Activated CD4-positive, alpha-beta T cell treated with anti-CD3 and anti-CD28 coated beads, Interleukin-10, Interleukin-2, amounts not matched to agents 100 ng/mL and 50 ng/mL, durations not matched to agents 16 hours and 8 hours (primary cell): ENCODE measurements around the gene PRPF6.

Experiments
- DNase-seq: peaks from one replicate; pipeline ENCODE4 v3.0.0-alpha.2; 2020

The PRPF6 gene

DNA sequence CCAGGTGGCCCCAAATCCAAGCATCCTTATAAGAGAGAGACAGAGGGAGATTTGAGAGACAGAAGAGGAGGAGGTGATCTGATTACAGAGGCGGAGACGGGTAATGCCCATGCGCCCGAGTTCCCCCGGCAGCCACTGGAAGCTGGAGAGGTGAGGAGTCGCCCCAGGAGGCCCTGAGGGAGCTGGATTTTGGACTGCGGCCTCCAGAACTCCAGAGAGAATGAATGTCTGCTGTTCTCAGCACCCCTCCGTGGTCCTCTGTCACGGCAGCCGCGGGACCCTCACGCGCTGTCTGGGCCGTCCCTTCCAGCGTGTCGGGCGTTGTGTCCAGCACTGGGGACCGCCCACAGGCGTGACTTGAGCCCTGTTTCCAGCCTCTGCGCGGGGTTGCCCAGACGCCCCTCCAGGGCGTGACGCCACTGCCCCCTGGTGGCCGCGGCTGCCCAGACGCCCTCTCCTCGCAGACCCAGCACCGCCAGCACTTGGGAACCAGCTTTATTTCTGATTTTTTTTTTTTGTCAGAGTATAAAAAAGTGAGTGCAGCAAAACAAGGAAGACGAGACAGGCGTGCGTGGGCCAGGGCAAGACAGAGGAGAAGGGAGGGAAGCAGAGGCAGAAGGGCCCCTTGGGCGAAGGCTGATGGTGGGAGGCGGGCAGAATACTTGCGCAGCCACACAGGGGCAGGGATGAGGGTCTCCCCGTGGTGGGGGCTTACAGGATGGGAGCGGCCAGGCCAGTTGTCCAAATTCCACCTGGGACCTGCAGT, 7.1 kb upstream of the PRPF6 start:
- DNase-seq, result peak; percentile 85

DNA sequence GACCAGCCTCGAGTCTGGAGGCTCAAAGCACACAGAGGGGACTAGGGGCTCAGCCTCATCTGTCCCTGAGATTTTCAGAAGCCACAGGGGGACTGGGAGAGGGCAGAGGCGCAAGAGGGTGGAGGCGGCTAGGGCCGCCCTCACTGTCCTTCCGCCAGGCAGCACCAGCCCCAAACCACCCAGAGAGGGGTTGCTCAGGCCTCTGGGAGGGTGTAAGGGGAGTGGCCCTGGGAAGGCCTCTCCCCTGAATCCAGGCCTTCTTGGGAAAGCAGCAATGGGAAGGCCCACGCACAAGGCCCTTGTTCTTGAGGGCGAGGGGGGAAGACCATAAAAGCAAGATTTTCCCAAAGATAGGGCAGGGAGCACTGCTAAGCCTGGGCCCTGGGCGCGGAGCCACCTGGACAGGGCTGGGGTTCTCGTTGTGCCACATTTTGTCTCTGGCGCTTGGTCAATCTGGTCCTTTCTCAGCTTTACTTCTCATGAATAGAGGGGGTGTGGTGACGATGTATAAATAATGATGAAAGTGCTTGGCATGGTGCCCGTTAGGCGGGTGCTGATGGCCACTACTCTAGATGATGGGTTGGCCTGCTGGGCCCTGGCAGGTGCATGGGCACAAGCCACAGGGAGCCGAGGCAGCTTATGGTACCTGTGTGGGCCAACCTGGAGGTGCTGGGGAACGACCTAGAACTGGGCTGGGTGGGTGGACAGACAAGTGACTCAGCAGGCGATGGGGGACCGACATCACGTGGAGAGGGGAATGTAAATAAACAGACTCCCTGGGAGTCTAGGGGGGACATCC, 6.3 kb upstream of the PRPF6 start:
- DNase-seq, result no peak

DNA sequence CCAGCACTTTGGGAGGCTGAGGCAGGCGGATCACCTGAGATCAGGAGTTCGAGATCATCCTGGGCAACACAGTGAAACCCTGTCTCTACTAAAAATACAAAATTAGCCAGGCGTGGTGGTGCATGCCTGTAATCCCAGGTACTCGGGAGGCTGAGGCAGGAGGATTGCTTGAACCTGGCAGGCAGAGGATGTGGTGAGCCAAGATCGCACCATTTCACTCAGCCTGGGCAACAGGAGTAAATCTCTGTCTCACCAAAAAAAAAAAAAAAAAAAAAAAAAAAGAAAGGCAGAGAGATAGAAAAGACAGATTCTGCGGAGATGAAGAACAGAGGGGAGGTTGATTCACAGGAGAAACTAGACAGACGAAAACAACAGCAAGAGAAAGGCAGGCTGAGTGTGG, 4.4 kb upstream of the PRPF6 start:
- DNase-seq, result peak; percentile 58

DNA sequence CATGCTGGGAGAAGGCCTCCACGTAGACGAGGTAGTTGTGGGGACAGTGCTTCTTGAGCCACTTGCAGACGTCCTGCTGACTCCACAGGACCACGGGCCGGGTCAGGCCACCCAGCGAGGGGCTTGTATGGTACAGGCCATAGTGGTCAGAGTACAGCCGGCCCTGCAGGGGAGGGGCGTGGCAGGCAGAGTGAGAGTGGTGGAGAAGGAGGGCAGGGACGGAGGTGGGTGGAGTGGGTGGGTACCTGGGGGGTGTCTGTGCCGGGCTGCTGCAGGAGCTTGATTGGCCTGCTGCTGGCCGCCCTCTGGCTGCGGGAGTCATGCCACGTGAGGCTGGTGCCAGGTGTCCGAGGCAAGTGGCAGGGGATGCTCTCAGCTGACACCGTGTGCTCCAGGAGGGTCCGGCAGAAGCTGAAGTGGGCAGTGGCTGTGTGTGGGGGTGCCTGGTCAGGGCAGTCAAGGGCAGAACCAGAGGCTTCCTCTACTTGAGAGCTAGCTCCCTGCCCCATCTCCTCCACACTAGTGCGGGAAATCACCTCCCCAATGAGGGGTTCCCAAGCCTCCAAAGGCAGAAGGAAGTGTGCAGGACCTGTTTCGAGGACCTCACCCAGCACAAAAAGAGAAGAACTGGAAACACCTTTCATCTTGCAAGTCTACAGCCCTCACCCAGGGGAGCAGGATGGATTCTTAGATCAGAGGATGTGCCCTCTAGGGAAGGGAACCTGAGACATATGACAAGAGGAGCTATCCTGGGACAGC, 3.8 kb upstream of the PRPF6 start:
- no peak for DNase-seq

DNA sequence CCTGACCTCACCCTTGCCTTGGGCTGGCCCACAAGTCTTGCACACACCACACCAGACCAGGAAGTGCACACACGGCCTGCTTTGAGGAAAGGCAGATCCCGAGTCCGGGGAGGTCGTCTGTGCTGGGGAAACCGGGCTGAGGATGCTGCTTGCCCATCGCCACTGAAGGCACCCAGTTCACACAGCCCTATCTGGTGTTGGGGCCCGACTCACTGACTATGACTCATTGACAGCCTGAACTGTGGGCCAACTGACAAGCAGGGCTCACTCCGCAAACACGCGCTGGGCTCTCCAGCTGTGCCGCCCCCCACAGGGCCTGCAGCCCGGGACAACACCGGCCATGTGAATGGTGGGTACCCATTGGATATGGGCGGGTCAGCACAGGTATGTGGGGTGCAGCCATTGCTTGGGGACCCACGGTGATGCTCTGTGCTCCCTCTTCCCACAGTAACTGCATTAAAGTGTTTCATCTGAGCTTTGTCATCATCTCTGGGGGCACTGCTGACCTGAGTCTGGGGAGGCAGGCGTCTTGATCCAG, 3.1 kb upstream of the PRPF6 start:
- DNase-seq, result peak; percentile 91

DNA sequence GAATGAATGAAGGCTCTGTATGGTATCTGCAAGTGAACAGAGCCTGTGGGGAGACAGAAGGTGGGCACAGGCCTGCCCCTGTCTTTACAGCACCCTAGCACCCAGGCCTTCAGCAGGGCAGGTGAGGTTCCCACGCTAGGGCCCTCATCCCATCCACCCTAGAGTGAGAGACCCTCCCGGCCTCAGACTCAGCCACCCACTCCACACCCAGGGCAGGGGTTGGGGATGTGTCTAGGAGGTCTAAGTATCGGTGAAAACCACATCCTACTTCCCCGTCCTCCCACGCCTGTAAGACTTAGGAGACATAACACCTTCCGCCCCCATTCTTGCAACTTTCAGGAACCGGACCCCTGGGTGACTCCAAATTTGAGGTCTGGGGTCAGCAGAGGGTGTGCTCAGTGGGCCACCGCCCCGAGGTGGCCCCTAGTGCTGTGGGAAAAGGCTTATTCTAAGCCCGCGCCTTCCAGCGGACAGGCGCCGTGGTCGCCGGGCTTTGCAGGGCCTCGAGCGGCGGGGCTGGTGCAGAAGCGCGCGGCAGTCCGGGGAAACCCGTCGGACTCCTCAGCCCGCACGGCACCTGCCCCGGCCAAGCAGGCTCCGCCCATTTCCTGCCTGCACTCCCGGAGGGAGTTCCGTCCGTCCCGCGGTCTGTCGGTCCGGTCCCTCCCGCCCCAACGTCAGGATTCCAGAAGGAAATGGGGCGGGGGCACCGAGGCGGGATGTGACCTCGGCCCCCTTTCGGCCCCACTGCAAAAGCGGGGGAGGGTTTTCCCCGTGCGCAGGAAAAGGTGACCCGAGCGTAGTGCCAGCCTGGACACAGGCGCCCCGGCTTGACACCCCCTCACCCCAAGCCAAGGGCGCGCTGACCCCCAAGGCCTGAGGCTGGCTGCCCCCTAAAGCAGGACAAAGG, 2.4 kb upstream of the PRPF6 start:
- DNase-seq, result peak; percentile 91

DNA sequence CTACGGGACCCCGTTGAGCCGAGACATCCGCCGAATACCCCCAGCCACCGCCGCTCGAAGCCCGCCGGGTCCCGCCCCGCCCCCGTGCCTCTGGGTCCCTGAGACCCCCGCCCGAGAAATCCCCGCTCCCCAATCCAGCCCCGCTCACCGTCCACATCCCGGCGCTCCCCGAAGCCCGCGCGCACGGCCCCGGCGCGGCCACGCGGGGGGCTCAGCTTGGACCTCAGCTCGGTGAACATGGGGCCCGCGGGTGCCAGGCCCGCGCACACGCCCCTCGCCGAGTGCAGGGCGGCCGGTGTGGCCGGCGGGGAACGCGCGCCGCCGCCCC, 1.7 kb upstream of the PRPF6 start:
- DNase-seq, result no peak

DNA sequence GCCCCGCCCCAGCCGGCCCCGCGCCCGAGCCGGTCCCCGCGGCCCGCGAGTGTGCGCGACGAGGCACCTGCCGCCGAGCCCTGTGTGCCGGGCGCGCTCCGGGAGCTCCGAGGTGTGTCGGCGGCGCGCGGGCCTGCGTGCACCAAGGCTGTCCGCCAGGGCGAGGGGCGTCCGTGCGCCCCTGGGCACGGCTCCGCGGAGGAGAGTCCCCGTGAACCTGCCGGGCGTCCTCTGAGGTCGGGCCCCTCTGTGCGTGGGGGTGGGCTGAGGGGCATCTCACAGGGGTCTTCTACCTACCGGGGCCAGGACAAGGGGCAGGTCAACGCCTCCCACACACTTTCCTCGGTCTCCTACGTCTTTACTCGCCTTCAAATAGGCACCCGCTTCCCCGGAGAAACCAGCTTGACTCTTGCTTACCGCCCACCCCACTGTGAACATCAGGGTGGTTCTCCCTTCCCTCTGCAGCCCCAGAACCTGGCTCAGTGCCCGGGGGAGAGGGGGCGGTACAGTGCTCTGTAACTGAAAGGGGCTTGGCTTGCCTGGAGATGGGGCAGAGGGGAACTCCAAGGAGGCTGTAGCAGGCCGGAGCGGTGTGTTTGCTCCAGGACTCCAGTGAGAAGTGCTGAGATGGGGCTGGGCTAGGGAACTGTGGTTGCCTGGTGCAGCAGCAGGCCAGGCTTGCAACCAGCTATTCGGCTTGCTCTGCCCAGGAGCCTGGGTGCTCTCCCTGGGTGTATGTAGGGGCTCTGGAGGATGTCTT, 1.2 kb upstream of the PRPF6 start, which contains the start of gene SAMD10:
Gene SAMD10, minus strand, starts transcription at position 86 of the 760 bp plus-strand sequence. CDS start 175 bp downstream, outside the sequence.
- DNase-seq, result peak; percentile 82

DNA sequence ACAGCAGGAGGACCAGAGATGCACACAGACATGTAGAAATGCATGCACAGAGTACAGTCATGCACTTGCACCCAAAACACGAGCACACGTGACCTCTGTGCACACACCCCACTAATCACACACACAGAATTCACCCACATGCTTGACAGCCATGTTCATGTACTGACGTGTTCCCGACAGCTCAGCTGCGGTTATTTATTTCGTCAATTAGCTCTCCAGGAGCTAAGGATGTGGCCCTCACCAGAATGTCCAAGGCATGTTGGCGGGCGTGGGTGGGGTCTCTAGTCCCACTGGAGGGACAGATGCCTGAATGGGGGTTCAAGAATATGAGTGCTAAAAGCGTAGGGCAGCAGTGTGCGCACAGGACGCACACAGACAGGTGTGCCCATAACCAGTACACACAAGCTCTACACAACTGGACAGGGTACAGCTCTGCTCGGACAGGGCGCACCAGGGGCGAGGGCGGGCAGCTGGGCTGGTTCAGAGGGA, 571 bp upstream of the PRPF6 start:
- peak; percentile 65 for DNase-seq

DNA sequence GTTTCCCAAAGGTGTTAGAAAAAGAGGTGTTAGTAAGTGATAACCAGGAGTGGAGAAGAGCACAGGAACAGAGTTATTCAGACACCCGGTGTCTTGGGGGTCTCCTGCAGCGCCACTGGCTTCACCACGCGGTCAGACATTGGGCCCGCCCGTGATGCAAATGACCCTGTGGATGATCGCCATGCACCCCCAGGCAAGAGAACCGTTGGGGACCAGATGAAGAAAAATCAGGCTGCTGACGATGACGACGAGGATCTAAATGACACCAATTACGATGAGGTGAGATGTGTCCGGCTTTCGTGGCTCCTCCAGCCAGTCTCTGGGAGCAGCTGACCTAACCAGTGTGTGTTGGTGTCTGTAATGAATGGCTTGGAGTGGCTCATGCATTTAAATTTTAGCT, 2.0 kb downstream of the PRPF6 start:
- DNase-seq, result no peak

DNA sequence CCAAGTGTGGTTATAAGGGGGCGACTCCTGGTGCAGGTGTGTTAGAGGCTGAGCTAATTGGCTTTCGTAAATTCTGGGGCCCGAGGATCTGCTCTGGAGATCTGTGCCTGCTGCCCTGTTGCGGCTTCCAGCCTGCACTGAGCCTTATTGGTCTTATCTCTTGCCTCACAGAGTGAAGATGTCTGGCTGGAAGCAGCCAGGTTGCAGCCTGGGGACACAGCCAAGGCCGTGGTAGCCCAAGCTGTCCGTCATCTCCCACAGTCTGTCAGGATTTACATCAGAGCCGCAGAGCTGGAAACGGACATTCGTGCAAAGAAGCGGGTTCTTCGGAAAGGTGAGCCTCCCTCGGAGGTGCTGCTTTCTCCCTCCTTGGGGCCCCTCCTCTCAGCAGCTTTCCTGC, 20.0 kb downstream of the PRPF6 start:
- no peak for DNase-seq

DNA sequence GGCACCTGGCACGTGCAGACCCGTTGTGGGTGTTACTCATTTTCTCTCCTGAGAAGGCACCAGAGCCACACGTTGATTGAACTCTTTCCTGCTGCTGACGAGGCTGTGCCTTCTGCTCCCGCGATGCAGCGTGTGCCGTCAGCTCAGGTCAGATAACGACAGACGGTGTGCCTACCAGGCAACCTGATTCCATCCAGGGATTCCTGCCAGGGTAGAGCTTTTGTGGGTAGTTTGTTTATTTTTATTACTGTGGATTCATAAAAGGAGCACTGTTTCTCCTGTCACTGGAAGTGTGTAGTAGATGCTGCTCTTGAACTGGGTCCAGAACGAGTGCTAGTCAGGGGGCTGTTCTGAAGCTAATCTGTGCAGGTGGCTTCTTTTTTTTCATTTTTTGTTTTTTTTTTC, 20.7 kb downstream of the PRPF6 start:
- no peak for DNase-seq

DNA sequence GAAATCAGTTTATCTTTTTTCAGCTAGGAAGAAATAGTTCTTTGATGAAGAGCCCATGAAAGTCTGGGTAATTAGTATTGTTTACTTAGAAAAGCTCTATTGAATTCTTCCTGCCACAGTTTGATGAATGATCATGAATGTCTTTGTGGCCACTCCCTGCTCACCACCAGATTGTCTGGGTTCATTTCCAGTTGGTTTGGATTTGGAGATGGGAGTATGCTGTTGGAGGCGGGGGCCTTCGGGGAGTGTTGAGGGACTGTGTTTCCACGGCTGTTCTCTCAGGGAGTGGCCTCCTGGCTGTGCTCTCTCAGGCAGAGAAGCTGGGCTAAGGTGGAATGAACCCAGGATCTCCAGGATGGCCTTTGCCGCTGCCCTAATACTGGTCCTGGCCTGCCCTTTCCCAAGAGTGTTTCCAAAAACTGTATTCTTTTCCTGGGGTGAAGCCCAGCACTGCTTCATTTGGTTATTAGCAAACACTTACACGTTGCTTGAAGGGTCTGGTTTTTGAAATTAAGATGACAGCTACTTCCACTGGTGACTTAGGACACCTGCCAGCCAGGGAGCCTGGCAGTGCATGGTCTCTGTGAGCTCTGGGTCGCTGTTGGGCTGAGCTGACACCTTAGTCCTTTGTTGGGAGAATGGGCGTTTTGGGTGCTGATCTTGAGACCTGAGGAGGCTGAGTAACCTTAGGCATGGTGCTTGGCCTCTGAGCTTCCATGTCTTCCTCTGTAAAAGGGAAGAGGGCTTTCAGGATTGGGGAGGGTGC, 23.2 kb downstream of the PRPF6 start:
- DNase-seq, result no peak

DNA sequence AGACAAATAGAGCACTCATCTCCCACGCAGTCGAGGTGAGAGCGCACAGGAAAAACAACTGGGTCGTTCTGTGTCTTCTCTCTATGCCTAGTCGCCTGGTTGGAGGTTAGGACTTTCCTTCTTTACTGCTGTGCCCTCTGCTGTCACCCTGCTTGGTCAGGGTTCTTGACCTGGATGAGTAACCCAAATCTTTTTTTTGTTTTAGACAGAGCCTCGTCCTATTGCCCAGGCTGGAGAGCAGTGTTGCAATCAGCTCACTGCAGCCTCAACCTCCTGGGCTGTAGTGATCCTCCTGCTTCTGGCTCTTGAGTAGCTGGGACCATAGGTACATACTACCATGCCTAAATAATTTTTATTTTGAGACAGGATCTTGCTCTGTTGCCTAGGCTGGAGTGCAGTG, 24.5 kb downstream of the PRPF6 start:
- DNase-seq, result no peak

DNA sequence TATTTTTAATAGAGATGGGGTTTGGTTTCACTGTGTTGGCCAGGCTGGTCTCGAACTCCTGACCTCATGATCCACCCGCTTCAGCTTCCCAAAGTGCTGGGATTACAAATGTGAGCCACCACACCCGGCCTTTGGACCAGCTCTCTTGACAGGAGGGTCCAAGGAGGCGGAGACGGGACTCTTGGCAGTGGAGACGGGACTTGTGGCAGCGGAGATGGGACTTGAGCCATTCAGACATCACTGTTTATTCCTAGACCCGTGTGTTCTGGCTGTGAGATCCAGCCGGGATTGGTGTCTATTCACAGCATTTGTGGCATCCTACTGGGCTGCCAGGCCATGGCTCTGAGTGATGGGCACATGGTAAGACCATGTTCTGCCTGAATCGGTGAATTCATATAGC, 25.6 kb downstream of the PRPF6 start:
- no peak for DNase-seq

DNA sequence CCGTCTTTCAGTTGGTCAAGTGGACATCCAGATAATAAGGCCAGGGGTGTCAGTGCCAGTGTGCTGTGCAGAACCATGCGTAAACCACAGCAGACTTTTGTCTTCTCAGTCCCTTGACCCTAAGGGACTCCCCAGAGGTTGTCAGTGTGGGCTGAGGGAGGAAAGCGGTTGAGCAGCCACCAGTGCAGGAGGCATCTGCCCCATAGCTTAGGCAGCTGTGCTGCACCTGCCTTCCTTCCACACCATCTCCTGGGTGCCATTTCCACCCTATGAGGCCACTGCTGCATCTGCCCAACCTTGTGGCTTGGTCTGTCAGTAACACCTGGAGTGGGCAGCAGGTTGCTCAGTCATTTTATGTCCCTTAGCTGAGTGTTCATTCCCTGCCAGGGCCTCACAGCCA, 26.0 kb downstream of the PRPF6 start:
- no peak for DNase-seq

DNA sequence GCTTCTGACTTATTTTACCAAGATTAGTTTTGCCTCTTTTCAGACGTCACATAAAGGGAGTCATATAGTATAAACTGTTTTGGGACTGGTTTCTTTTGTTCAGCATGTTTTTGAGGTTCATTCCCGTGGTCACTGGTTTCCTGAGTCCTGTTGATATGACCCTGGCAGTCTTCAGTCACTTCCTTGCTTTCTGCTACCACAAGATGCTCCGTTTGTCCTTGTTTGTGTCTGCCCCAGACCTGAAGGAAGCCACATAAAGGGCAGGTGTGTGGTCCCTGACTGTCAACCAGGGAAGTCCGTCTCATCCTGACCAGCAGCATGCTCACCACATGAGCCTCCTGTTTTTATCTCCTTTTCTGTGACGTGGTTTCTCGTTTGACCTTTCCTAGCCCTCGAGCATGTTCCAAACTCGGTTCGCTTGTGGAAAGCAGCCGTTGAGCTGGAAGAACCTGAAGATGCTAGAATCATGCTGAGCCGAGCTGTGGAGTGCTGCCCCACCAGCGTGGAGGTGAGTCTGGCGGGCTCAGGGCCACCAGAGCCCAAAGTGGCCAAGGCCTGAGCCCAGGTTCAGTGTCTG, 29.0 kb downstream of the PRPF6 start:
- DNase-seq, result peak; percentile 47

DNA sequence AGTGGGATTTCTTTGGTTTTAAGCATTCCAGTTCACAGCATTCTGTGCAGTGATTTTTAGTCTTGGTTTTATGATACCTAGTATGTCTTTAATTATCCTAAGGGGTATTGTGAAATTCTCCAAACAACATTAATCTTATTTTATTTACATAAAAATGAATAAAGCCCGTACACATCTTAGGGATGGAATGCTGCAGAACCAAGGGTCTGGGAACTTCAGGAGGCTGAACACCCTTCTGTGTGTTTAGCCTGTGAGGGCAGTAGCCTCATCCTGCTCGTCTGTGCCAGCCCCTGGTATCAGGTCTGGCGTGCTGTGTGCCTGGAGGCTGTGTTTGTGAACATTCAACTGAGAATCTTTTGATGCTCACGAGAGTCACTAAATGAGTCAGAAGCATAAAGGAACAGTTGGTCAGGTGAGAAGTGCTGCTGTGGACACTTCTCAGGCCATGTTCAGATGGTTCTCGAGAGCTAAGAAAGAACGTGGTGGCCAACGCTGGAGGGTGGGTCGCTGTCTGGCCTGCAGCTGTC, 29.8 kb downstream of the PRPF6 start:
- peak; percentile 48 for DNase-seq

DNA sequence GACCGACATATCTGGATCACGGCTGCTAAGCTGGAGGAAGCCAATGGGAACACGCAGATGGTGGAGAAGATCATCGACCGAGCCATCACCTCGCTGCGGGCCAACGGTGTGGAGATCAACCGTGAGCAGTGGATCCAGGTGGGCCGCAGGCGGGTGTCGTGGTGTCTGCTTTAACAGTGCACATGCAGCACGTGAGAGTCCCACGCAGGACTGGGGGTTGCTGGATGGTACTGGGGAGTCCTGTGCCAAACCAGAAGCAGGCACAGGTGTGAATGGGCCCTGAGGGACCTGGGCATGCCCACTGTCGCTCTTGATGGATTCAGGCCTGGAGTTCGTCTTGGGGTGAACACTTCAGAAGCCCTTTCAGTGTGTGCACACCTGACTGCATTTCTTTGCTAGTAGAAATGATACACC, 30.4 kb downstream of the PRPF6 start:
- no peak for DNase-seq
